A375 (cell line): ENCODE results near the gene ATF3. TPM values are rescaled to one million over a fixed set of nuclear protein-coding genes. Genes with fewer than 3 reads are reported as not detected.

Experiments used
- total RNA-seq: library from RNA; depleted of rRNA; stranded (reverse); fragments of >200 nt; shearing (Covaris generic); gene quantifications from 2 replicates; pipeline ENCODE4 v1.2.3, GENCODE V29; 2014; rRNA removed

ATF3 gene
- 50.5 and 77.8 TPM in 2 replicates for total RNA-seq

GRCh38 chr1:212608392-212608958, at the start of gene ATF3:
ATF3 (plus strand) TSS chr1:212608761; CDS start chr1:212615022, 6,261 bp downstream.

Other genes starting within 250 kb of the ATF3 start
- gene PACC1, start 193.9 kb upstream of the ATF3 start, total RNA-seq = 14.4 and 17.2 TPM in 2 replicates
- 92.5 and 115 TPM in 2 replicates for gene NENF, start 175.8 kb upstream of the ATF3 start, total RNA-seq
- gene BATF3, start 91.1 kb downstream of the ATF3 start, total RNA-seq = 4.9 and 5.9 TPM in 2 replicates
- gene NSL1, start 183.0 kb downstream of the ATF3 start, total RNA-seq = 36.3 and 38.0 TPM in 2 replicates
- 20.1 and 21.6 TPM in 2 replicates for gene TATDN3, start 183.1 kb downstream of the ATF3 start, total RNA-seq
- not detected in 2 replicates for gene SPATA45, start 238.9 kb downstream of the ATF3 start, total RNA-seq
- gene FLVCR1, start 249.5 kb downstream of the ATF3 start, total RNA-seq = 11.7 and 13.0 TPM in 2 replicates